NCI-H446 treated with DMSO at 0.1 percent for 48 hours (cell line): Measurements from ENCODE around the gene PCDHB16.

ENCODE experiments used
- DNase-seq: peaks from one replicate; lab custom pipeline; 2025; lab: John Stamatoyannopoulos, UW

The PCDHB16 gene

DNA sequence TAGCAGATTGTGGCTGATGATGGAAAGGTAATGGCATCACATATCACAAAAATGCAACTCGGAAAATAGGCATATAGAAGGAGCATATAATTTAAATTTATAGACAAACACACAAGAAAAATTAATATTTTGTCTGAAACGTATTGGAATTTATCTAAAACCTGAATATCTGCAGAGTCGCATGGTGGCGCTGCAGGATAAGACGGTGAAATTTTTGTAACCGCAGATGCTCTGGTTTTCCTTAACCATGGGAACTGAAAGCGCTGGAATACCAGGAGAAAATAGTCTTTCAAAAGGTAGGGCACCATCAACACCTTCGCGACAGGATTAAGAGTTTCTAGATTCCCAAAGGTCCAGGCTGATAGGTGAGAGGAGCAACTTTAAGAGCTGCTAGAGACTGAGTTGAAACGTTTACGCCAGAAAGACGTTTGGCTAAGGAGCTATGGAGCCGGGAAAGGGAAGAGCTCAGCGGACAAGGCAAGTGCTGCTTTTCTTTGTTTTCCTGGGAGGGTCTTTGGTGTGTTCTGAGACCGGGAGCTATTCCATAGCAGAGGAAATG lies 52.0 kb downstream of the PCDHB16 start:
- DNase-seq, result no peak
